Ramos (cell line): ENCODE results near the gene LMNTD1.

Experiments
- in situ Hi-C: fragments of 300-500 bp; cut with MboI; formaldehyde crosslinking; loops from one replicate; pipeline ENCODE4 v1.14.3; 2022; ENCODE audit warnings: low sequenced_read_pairs; ENCODE audit not compliant: unreplicated experiment

Gene LMNTD1

GRCh38 chr12:25556153-25556552, 3.1 kb upstream of the LMNTD1 start:
- in situ Hi-C loops, result no loop called here

DNA sequence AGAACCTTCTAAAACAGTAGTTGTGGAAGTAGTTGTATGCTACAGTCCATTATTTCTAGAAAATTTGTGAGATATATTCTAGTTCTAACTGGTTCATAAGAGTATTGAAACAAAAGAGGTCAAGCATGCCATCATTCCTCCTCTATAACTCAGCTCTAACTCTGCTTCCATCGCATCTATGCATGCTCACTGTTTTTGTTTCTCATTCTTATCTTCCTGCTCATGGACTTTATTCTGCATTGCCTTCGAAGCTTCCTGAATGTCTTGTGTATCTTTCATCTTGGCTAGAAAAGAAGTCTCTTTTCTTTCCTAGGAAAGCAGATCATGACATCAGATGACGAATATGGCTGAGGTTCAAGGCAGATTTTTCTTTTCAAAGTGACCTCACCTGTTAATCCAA, 402 bp downstream of the LMNTD1 start:
- in situ Hi-C loops, result no loop called here

DNA sequence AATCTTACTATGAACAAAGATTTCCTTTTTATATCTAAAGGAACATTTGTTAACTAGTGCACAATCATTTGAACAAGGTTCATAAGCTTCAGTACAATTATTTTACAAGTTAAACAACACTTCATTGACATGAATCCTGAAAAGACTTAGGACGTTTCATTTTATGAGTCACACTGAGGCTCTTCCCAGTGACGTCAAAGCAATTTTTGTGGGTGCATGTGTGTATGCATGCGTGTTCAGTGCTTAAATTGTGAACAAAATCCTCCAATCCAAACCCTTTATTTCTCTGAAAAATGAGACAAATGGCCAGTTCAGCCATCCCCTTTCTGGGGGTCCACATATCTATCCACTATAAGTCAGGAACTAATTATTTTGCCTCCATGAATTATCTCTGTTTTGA, 2.9 kb downstream of the LMNTD1 start:
- in situ Hi-C loops, result no loop called here

DNA sequence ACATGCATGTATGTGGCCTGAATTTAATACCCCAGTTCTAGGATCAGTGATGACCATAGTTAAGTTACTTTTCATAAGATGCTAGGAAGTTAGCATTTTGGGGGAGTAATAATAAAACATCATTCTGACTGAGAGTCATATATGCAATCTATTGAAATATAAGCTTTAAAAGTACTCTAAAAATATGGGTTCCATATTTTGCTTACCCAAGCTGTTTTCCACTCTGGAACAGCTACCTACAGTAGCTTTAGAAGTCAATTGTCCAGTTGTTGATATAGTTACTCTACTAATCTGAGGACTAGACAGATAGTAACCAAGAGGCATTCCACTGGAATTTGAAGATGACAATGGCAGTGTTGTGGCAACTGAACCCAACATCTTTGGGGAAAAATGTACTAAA, 4.0 kb downstream of the LMNTD1 start:
- in situ Hi-C loops, result no loop called here

GRCh38 chr12:25546318-25546717, 6.8 kb downstream of the LMNTD1 start:
- in situ Hi-C loops, result no loop called here

- in situ Hi-C loops, result no loop called here
Measured at GRCh38 chr12:25533150-25533549, 19.9 kb downstream of the LMNTD1 start.

- in situ Hi-C loops, result no loop called here
Measured at GRCh38 chr12:25531502-25532052, 21.5 kb downstream of the LMNTD1 start.

DNA sequence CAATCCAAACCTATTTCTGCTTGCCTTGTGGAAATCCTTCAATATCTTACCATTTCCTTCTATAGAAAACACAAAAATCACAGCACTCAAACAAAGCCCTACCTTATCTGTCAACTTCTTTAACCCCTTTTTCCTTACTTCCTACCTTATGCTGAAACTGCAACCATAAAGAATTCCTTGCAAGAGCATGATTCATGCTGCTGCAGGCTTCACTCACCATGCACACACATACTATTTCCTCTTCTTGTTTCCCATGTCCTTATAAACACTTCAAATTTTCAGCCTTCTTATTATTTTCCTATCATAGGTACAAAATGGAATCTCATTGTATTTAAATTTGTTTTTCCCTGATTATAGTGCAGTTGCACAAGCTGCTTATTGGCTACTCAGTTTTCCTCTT, 23.3 kb downstream of the LMNTD1 start:
- in situ Hi-C loops, result no loop called here

- in situ Hi-C loops, result no loop called here
Measured at GRCh38 chr12:25526778-25527177, 26.3 kb downstream of the LMNTD1 start.

- in situ Hi-C loops, result no loop called here
Measured at GRCh38 chr12:25524366-25524765, 28.7 kb downstream of the LMNTD1 start.

DNA sequence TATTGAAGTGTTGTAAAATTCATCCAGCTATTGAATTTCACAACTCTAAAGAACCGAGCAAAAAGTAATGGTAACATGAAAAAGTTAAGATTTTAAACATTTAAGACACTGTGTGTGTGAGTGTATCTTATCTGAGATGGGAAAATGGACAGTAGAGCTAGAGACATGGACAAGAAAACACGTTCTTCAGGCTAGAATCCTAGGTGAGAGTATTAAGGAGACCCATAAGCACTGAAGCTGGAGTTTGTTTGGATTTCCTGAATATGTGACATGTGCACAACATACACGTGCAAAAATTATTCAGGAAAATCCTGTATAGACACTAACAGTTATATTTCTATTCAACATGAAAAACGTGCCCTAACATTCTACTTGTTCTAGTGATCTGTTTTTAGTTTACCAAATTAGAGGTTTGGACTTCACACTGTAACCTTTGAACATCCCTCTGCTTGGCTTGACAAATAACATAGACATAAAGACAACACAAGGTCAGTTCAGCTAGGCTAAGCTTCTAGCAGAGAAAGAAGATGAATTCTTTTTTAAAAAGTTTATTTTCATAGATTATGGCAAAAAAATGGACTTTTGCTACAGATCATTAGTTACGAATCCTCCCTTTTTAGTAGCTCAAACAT, 31.3 kb downstream of the LMNTD1 start:
- in situ Hi-C loops, result no loop called here

- in situ Hi-C loops, result no loop called here
Measured at GRCh38 chr12:25518512-25518911, 34.6 kb downstream of the LMNTD1 start.

DNA sequence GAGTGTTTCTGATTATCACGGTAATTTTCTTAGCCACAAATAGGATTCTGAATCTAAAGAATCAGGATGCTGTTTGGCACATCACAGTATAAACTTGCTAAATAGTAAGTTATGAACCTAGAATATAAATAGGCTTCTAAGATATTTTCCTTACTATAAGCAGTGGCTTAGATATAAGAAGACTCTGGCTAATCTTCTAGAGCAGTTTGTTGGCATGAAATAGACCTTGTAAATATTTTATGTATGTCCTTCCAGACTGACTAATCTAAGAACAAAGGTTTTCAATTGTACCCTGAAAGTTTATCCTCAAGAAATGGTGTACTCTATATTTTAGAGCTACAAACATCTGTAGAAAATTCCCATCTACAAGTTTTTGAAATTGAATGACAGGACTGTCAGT, 48.3 kb downstream of the LMNTD1 start:
- in situ Hi-C loops, result no loop called here

DNA sequence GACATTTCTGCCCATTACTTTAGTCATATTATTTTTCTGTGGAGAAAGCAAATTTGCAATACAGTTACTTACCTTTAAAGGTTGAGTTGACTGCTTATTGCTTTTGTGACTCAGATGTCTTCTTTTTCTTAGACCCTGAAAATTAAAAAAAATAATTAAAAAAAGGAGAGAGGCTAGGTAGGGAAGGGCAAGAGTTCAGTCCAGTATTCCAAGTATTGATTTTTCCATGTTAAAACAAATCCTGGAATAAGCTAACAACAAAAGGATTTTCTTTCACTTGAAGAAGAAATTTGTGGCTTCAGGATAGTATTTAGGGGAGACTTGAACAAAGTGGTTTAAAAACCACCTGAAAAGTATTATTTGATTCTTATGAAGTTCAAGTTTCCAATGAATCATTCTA, 49.4 kb downstream of the LMNTD1 start:
- in situ Hi-C loops, result no loop called here

GRCh38 chr12:25502596-25502995, 50.5 kb downstream of the LMNTD1 start:
- in situ Hi-C loops, result no loop called here

- in situ Hi-C loops, result no loop called here
Measured at GRCh38 chr12:25502118-25502517, 51.0 kb downstream of the LMNTD1 start.

DNA sequence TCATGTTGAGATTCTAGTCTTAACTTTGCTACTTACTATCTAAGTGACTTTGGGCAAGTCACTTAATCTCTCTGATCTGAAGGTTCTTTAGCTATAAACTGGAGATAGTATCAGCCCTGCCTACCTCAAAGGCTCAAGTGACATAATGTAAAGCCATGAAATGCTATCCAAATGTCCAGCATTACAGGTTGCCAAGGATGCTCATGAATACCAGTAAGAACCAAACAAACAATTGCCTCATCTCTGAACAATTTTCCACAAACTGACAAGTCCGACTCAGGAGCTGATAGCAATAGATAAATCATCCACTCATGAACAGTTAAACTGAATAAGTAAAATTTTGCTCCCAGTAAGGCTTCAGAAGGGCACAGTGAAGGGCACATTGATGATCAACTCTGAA, 51.5 kb downstream of the LMNTD1 start:
- in situ Hi-C loops, result no loop called here

GRCh38 chr12:25500651-25501050, 52.4 kb downstream of the LMNTD1 start:
- in situ Hi-C loops, result no loop called here

GRCh38 chr12:25497021-25497420, 56.1 kb downstream of the LMNTD1 start:
- in situ Hi-C loops, result no loop called here

DNA sequence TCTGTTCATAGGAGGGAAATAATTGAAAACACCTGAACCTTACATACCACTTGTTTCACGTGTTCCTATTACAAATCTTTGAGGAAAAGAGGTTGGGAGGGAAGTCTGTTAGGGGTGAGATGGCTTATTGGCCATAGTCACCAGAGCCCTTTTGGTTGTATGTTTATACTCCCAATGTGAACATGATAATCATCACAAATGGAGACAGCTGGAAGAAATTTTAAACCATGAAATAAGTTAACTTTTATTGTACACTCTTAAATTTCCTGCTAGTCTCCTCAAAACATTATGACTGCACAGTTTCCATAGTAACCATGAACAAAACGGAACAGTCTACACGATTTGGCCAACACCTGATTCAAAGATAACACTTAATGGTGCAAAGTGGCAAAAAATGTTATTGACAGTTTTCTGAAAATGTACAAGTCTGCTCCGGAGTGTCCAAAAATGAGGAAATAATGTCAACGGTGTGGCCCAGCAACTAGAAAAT, 56.9 kb downstream of the LMNTD1 start:
- in situ Hi-C loops, result no loop called here

DNA sequence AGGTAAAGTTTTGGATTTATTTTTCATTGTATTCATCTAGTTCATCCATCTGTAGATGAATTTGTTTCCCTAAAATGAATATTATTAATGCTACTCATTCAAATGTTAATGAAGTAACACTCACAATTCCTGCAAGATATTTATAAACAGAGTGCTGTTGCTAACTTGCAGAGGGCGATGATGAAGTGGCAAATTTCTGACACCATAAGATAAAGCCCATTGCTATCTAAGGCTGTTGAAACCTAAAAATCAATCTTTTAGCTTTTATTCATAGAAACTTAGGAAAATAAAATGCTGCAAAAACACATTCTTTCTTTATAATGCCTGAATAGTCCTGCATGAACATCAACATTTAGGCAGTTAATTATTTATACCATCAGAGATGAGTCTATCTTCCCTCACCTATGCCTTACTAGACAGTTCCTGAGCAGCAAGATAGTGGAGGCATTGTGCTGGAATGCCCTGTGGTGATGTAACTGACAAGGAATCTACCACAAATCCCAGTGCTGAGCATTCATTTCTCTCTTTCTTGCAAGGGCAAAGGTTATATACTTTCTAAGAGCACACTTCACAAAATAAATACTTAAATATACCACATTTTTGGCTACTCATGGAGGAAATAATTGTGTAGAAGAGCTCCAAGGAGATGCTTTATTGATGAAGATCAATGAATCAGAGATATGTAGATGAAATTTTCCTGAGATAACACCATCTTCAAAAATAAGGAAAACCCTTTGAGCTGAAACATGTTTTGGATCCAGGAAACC, 57.6 kb downstream of the LMNTD1 start:
- in situ Hi-C loops, result no loop called here

DNA sequence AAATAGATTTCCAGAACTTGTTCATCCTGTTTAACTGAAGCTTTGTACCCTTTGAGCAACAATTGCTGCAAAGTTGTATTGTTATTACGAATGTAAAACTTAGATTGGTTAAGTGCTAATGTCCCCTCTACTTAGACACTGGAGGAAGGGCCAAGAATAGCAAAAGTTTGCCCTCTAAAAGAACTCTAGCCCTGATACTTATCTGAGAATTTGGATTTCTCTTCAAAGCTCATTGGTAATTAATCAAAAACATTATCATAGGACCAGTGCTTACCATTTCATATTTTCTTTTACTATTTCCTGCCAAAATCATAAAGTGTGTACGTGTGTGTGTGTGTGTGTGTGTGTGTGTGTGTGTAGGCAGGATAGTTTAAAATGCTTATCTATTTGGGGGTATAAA, 58.2 kb downstream of the LMNTD1 start:
- in situ Hi-C loops, result no loop called here
